ENCODE data around the gene RASL11A.

DNA sequence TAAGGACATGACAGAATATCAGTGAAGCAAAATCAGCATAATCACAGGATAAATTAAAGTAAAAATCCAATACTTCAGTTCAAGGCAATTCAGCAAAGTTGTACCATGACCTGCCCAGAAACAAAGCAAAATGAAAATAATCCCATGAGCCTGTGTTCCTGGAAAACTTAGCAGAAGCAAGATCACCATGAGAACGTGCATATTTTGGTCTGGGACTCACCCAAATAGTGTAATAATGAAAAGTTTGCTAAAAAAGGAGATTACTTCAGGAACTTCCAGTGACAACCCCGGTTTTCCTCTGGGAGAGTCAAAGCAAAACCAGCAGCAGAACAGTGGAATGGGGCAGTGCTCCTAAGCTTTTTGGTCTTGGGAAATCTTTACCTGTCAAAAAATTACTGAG is 34.2 kb upstream of the RASL11A start:
- TF ChIP-seq POLR2AphosphoS5 (IDR thresholded peaks at IDR 0.05) (no peak), POLR2A (IDR thresholded peaks at IDR 0.05) (no peak)
- TF ChIP-seq, protein P1, sequence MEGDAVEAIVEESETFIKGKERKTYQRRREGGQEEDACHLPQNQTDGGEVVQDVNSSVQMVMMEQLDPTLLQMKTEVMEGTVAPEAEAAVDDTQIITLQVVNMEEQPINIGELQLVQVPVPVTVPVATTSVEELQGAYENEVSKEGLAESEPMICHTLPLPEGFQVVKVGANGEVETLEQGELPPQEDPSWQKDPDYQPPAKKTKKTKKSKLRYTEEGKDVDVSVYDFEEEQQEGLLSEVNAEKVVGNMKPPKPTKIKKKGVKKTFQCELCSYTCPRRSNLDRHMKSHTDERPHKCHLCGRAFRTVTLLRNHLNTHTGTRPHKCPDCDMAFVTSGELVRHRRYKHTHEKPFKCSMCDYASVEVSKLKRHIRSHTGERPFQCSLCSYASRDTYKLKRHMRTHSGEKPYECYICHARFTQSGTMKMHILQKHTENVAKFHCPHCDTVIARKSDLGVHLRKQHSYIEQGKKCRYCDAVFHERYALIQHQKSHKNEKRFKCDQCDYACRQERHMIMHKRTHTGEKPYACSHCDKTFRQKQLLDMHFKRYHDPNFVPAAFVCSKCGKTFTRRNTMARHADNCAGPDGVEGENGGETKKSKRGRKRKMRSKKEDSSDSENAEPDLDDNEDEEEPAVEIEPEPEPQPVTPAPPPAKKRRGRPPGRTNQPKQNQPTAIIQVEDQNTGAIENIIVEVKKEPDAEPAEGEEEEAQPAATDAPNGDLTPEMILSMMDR (IDR thresholded peaks at IDR 0.05 in 8 of 11, conservative IDR thresholded peaks at IDR 0.05 in 3 of 11) = no peak

Measured in spleen (tissue), 7 donors.